ENCODE measurements around the gene INTS14. TPM values are rescaled to one million over a fixed set of nuclear protein-coding genes. Genes with fewer than 3 reads are reported as not detected.

Gene INTS14
- total RNA-seq (2021) (28.3 to 31.9 TPM (median 30.7 TPM) in 3 replicates), Bru-seq, nascent RNA (percentile 78 among the genes with signal in this experiment)
- long read RNA-seq, experiment 1, transcript INTS14-217 (12 exons, 2,615 nt), result minor isoform, 37 of 154 reads
- long read RNA-seq, experiment 1, transcript INTS14-201 (12 exons, 2,393 nt), result major isoform, 40 of 154 reads
- long read RNA-seq, experiment 1, partial matches to known transcripts, result 9 of 154 reads
- long read RNA-seq, experiment 1, other reads (novel, unspliced or antisense), result 59 of 154 reads
- long read RNA-seq, experiment 2, transcript INTS14-201 (12 exons, 2,393 nt), result major isoform, 7 of 29 reads
- long read RNA-seq, experiment 2, partial matches to known transcripts, result 10 of 29 reads
- long read RNA-seq, experiment 2, other reads (novel, unspliced or antisense), result 8 of 29 reads
- long read RNA-seq, experiment 3, transcript INTS14-201 (12 exons, 2,393 nt), result major isoform, 33 of 60 reads
- long read RNA-seq, experiment 3, partial matches to known transcripts, result 2 of 60 reads
- long read RNA-seq, experiment 3, other reads (novel, unspliced or antisense), result 17 of 60 reads

GRCh38 chr15:65610871-65611718 lies at the start of gene INTS14:
Gene INTS14 (minus strand): TSS chr15:65611131. CDS start chr15:65607380, 3,751 bp downstream.
- CTCF ChIA-PET, result interaction anchor here (0.6 to 3.2 kb wide), 30 partner anchors 8 to 681 kb away, joined by 3 to 27 read pairs (median 3); partner anchors contain the start of genes HACD3, RAB11A and SLC24A1
- Mint-ChIP-seq H3K27me3 (ENCODE audit: low read depth) (no peaks in the 10 kb centered on the region), H3K4me3 (peak within 1 kb of the TSS; percentile 92), H3K36me3 (peaks cover 5% of the 10 kb centered on the region; the same call in 1 of the 2 replicates), H3K4me1 (peaks cover 21% of the 10 kb centered on the region), H3K9me3 (peaks cover under 1% of the 10 kb centered on the region; the same call in 1 of the 2 replicates), H3K27ac (peak within 1 kb of the TSS; percentile 99)
- DNase-seq (ENCODE audit: low spot score), result peak; percentile 99
- peak; percentile 99 for ATAC-seq
- POLR2A ChIA-PET, result interaction anchor here (0.8 to 1.4 kb wide), 5 partner anchors 12 to 236 kb away, joined by 3 to 6 read pairs (median 3); no protein-coding TSS in a partner anchor
- TF ChIP-seq, protein P1, sequence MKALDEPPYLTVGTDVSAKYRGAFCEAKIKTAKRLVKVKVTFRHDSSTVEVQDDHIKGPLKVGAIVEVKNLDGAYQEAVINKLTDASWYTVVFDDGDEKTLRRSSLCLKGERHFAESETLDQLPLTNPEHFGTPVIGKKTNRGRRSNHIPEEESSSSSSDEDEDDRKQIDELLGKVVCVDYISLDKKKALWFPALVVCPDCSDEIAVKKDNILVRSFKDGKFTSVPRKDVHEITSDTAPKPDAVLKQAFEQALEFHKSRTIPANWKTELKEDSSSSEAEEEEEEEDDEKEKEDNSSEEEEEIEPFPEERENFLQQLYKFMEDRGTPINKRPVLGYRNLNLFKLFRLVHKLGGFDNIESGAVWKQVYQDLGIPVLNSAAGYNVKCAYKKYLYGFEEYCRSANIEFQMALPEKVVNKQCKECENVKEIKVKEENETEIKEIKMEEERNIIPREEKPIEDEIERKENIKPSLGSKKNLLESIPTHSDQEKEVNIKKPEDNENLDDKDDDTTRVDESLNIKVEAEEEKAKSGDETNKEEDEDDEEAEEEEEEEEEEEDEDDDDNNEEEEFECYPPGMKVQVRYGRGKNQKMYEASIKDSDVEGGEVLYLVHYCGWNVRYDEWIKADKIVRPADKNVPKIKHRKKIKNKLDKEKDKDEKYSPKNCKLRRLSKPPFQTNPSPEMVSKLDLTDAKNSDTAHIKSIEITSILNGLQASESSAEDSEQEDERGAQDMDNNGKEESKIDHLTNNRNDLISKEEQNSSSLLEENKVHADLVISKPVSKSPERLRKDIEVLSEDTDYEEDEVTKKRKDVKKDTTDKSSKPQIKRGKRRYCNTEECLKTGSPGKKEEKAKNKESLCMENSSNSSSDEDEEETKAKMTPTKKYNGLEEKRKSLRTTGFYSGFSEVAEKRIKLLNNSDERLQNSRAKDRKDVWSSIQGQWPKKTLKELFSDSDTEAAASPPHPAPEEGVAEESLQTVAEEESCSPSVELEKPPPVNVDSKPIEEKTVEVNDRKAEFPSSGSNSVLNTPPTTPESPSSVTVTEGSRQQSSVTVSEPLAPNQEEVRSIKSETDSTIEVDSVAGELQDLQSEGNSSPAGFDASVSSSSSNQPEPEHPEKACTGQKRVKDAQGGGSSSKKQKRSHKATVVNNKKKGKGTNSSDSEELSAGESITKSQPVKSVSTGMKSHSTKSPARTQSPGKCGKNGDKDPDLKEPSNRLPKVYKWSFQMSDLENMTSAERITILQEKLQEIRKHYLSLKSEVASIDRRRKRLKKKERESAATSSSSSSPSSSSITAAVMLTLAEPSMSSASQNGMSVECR (CRISPR knock-in tag; IDR thresholded peaks at IDR 0.05; ENCODE audit: borderline replicate concordance), result peak; percentile 76; the same call in 1 of the 2 replicates
- TF ChIP-seq TCF7 (CRISPR knock-in tag; IDR thresholded peaks at IDR 0.05; ENCODE audit: low read depth) (no peak), TEAD1 (CRISPR knock-in tag; IDR thresholded peaks at IDR 0.05) (0 out of 2 replicates have a peak, but pooled peaks have one; percentile 72), CBFB (CRISPR knock-in tag; IDR thresholded peaks at IDR 0.05; ENCODE audit: low read depth) (peak; percentile 99), E2F5 (CRISPR knock-in tag; IDR thresholded peaks at IDR 0.05) (peak; percentile 81), USF2 (CRISPR knock-in tag; IDR thresholded peaks at IDR 0.05) (peak; percentile 59; the same call in 1 of the 2 replicates), E2F4 (CRISPR knock-in tag; IDR thresholded peaks at IDR 0.05; ENCODE audit: borderline replicate concordance, low read depth) (peak; percentile 63; the same call in 1 of the 2 replicates), MYBL2 (CRISPR knock-in tag; IDR thresholded peaks at IDR 0.05) (peak; percentile 90), ZBTB21 (CRISPR knock-in tag; IDR thresholded peaks at IDR 0.05; ENCODE audit: borderline replicate concordance) (peak; percentile 94), ZNF317 (CRISPR knock-in tag; IDR thresholded peaks at IDR 0.05; ENCODE audit: borderline replicate concordance, low read depth) (0 out of 2 replicates have a peak, but pooled peaks have one; percentile 60), NFYB (CRISPR knock-in tag; conservative IDR thresholded peaks at IDR 0.05; ENCODE audit: low read depth) (peak; percentile 36; the same call in 1 of the 2 replicates), SP1 (CRISPR knock-in tag; conservative IDR thresholded peaks at IDR 0.05) (peak; percentile 97), NR3C1 (CRISPR knock-in tag; conservative IDR thresholded peaks at IDR 0.05; ENCODE audit: low read depth) (0 out of 2 replicates have a peak, but pooled peaks have one; percentile 68), ATF1 (CRISPR knock-in tag; IDR thresholded peaks at IDR 0.05) (peak; percentile 80; the same call in 1 of the 2 replicates), USF1 (CRISPR knock-in tag; IDR thresholded peaks at IDR 0.05) (peak; percentile 44; the same call in 1 of the 2 replicates)
- TF ChIP-seq, protein P2, sequence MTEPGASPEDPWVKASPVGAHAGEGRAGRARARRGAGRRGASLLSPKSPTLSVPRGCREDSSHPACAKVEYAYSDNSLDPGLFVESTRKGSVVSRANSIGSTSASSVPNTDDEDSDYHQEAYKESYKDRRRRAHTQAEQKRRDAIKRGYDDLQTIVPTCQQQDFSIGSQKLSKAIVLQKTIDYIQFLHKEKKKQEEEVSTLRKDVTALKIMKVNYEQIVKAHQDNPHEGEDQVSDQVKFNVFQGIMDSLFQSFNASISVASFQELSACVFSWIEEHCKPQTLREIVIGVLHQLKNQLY (CRISPR knock-in tag; IDR thresholded peaks at IDR 0.05), result peak; percentile 59; the same call in 1 of the 2 replicates
- TF ChIP-seq, protein P3, sequence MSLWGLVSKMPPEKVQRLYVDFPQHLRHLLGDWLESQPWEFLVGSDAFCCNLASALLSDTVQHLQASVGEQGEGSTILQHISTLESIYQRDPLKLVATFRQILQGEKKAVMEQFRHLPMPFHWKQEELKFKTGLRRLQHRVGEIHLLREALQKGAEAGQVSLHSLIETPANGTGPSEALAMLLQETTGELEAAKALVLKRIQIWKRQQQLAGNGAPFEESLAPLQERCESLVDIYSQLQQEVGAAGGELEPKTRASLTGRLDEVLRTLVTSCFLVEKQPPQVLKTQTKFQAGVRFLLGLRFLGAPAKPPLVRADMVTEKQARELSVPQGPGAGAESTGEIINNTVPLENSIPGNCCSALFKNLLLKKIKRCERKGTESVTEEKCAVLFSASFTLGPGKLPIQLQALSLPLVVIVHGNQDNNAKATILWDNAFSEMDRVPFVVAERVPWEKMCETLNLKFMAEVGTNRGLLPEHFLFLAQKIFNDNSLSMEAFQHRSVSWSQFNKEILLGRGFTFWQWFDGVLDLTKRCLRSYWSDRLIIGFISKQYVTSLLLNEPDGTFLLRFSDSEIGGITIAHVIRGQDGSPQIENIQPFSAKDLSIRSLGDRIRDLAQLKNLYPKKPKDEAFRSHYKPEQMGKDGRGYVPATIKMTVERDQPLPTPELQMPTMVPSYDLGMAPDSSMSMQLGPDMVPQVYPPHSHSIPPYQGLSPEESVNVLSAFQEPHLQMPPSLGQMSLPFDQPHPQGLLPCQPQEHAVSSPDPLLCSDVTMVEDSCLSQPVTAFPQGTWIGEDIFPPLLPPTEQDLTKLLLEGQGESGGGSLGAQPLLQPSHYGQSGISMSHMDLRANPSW (CRISPR knock-in tag; conservative IDR thresholded peaks at IDR 0.05; ENCODE audit: low read depth), result 0 out of 2 replicates have a peak, but pooled peaks have one; percentile 79
- TF ChIP-seq, protein P4, sequence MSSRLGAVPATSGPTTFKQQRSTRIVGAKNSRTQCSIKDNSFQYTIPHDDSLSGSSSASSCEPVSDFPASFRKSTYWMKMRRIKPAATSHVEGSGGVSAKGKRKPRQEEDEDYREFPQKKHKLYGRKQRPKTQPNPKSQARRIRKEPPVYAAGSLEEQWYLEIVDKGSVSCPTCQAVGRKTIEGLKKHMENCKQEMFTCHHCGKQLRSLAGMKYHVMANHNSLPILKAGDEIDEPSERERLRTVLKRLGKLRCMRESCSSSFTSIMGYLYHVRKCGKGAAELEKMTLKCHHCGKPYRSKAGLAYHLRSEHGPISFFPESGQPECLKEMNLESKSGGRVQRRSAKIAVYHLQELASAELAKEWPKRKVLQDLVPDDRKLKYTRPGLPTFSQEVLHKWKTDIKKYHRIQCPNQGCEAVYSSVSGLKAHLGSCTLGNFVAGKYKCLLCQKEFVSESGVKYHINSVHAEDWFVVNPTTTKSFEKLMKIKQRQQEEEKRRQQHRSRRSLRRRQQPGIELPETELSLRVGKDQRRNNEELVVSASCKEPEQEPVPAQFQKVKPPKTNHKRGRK (CRISPR knock-in tag; IDR thresholded peaks at IDR 0.05; ENCODE audit: borderline replicate concordance), result no peak
